UCSD-AML1 (cell line): ENCODE data around the gene METTL9.
A peak's percentile ranks its signal among the peaks of the same experiment; 100 is the strongest.
"Not testable (repeated sequence)": the region's sequence is repeated elsewhere in the genome, so short reads cannot be mapped to it uniquely, and the experiment has no call there.

ENCODE experiments used
- DNase-seq: peaks from one replicate; lab custom pipeline; 2025; ENCODE audit not compliant: unreplicated experiment; lab: John Stamatoyannopoulos, UW

Gene METTL9

DNA sequence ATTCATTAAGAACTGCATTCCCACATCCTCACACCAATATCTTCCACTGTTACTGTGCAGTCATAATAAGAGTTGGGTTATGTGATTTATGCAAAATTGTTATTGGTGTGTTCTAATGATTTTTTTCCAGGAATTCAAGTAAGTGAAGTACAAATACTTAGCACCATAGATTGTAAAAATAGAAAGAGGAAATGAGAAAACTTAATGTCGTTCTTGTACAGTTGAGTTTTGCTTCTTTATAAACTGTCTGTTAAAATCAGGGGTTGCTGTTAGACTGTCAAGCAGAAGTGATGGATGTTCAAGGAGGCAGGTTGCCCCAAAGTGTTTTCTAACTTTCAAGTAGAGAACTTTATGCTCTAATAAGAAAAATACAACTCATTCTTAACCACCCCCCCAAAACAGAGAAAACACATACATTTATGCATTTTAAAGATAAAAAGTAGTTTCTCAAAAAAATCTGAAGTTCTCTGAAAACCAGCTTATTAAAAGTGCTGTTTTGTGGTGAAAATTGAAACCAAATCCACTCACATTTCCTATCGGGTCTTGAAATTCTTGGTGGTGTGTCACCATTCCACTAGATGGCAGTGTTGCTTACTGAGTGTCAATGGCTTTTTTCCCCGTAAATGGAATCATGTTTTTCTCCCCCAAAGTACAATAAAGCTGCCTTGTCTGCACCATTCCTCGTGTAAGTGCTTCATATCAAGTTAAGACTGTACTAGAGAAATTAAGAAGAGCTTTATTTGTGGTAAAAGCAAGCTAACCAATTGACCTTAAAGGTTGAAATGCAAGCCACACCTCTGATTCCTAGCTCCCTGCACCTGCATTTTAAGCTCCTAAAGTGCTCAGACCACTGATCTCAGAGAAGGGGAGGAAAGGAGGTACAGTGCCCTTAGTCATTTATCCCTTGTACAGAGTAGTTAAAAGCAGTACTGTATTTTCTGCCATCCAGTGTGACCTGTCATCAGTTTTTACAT lies 57.7 kb downstream of the METTL9 start:
- no peak for DNase-seq

DNA sequence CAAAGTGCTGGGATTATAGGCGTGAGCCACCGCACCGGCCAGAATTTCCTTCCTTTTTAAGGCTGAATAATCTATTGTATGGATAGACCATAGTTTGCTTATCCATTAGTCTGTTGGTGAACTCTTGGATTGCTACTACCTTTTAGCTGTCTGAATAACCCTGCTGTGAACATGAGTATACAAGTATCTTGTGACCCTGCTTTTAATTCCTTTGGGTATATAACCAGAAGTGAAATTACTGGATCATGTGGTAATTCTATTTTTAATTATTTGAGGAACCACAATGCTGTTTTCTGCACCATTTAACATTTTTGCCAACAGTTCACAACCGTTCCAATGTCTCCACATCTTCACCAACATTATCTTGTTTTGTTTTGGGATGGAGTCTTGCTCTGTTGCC lies 59.7 kb downstream of the METTL9 start:
- DNase-seq, result no peak

GRCh38 chr16:21663889-21664647 lies 64.7 kb downstream of the METTL9 start, which contains the start of gene OTOA:
Gene OTOA (plus strand): TSS chr16:21663968. CDS start chr16:21678515, 14,547 bp downstream.
- no peak for DNase-seq

DNA sequence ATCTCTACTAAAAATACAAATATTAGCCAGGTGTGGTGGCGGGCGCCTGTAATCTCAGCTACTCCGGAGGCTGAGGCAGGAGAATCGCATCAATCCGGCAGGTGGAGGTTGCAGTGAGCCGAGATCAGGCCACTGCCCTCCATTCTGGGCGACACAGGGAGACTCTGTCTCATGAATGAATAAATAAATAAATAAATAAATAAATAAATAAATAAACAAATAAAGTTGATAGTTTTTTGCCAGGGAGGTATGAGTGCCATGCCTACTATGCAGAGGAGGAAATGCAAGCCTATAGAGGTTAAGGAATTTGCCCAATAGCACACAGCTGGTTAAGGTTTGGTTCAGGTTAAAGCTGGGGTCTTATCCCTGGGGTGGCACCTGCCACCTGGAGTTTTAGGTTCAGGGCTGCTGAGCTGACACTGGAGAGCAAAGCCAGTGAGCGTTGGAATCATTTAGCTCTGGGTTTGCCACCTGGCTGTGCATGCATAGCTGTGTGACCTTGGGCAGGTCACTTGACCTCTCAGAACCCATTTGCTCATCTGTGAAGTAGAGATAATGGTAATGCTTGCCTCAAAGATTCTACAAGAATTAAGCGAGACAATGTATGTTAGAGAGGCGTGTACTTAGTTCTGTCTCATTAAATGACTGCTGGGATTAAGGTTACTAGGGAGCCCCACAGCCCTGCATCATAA lies 65.6 kb downstream of the METTL9 start:
- no peak for DNase-seq

DNA sequence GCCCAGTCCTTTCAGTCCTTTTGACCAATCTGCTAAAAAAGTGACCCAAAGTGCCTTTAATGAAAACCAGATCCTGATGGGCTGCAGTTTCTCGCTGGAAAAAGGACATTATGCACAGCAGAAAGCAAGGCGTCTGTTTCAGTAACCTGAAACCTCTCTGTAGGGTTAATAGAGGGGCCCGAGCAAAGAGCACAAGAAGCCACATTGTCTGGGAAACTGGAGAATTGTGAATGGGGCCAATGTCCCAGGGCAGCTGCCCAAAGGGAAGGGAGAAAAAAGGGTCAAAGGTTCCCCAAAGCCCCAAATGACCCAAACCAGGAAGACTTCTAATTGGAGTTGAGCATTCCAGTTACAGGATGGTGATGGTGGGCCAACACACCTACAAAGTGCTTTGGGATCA lies 67.4 kb downstream of the METTL9 start:
- DNase-seq, result no peak

GRCh38 chr16:21667575-21667974 lies 68.2 kb downstream of the METTL9 start:
- DNase-seq, result no peak

GRCh38 chr16:21673469-21673868 lies 74.1 kb downstream of the METTL9 start:
- no peak for DNase-seq

GRCh38 chr16:21674456-21674855 lies 75.1 kb downstream of the METTL9 start:
- DNase-seq, result not testable (repeated sequence)

DNA sequence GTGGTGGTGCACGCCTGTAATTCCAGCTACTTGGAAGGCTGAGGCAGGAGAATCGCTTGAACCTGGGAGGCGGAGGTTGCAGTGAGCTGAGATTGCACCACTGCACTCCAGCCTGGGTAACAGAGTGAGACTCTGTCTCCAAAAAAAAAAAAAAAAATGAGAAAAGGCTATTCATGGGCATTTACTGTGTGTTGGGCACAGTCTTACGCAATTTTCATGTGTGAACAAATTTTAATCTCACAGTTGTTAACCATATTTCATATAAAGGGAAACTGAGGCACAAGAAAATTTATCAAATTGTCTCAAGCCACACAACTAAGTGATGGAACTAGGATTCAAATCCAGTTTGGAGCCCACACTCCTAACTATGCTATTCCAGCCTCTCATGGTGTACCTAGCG lies 81.3 kb downstream of the METTL9 start:
- DNase-seq, result not testable (repeated sequence)

- DNase-seq, result no peak
These were observed 83.8 kb downstream of the METTL9 start for GRCh38 chr16:21683184-21683583.

DNA sequence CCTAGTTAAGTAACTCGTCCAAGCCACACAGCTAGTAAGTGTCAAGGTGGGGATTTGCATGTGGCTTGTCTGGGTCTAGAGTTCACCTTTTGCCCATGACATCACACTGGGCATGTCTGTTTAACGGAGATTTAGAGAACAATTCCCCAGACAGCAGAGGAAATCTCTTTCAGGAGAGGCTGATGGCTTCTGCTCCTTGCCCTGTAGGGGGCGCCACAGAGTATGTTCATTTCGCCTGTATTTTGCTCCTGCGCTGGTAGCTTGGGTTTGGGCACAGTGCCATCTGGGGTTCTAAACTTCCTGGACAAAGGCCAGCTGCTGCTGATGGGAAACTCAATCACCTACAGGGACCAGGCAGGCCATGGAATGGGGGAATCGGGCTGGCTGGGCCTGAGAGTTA lies 84.8 kb downstream of the METTL9 start:
- peak; percentile 17 for DNase-seq

- DNase-seq, result no peak
These were observed 85.7 kb downstream of the METTL9 start for GRCh38 chr16:21685034-21685455.

DNA sequence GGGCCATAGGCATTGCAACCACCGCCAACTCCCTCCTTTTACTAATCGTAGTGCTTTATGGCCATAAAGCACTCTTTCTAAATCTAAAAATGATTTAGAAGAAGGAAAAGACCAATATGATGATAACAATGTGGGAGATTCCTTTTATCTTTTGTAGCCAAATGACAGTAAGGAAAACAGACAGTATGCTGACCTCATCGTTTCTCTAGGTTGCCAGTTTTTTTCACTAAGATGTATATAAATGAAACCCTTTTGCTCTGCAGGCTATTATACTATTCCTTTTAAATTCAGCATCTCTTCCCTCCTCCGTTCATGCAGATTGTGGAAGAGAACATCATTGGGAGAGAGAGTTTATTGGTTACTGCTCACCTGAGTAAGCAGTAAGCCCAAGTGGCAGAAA lies 89.7 kb downstream of the METTL9 start:
- no peak for DNase-seq

DNA sequence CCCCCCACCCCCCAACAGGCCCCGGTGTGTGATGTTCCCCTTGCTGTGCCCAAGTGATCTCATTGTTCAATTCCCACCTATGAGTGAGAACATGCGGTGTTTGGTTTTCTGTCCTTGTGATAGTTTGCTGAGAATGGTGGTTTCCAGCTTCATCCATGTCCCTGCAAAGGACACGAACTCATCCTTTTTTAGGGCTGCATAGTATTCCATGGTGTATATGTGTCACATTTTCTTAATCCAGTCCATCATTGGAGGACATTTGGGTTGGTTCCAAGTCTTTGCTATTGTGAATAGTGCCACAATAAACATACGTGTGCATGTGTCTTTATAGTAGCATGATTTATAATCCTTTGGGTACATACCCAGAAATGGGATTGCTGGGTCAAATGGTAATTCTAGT lies 91.6 kb downstream of the METTL9 start:
- not testable (repeated sequence) for DNase-seq

DNA sequence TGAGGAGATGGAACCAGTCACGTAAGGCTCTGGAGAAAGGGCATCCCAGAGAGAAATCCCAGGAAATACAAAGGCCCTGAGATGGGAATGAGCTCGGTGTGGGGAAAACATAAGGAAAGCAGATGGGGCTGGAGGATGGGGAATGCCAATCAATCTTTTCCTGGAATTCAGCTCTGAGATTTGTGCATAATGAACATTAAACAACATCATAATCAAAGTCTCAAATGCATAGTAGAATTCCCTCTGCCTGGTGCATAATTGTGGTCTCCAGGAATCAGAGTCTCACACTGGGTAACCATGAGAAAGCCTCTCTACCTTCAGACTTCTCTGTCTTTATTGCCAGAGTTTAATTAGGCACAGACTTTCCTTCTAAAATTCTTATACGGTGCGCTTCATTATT lies 95.2 kb downstream of the METTL9 start:
- no peak for DNase-seq

DNA sequence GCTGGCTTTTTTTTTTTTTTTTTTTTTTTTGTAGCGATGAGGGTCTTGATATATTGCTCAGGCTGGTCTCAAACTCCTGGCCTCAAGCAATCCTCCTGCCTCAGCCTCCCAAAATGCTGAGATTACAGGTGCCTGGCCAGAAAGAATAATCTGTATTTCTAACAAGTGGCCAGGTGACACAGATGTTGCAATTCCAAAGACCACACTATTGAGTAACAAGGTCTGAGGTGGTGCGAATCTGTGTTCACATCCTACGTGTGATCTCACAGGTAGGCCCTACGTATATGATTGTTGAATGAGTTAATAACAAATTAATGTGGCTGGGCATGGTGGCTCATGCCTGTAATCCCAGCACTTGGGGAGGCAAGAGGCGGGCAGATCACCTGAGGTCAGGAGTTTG lies 97.7 kb downstream of the METTL9 start:
- DNase-seq, result no peak

- DNase-seq, result no peak
These were observed 99.0 kb downstream of the METTL9 start for GRCh38 chr16:21698169-21699032.

GRCh38 chr16:21701271-21701670 lies 101.9 kb downstream of the METTL9 start:
- no peak for DNase-seq

DNA sequence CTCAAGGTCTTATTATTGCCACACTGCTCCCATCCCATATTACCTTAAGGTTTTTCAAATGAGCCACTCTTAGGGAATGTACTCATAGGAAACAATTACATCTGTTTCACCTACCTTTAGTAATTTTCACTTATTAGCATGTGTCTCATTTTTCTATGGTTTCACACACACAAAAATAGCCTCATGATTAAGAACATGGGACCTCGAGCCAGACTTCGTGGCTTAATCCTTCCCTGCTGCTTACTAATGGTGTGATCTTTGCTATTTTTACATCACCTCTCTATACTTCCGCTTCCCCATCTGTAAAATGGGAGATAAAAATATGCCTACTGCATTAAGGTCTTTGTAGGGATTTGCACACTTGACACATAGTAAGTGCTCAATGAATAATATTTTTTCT lies 102.9 kb downstream of the METTL9 start:
- no peak for DNase-seq

DNA sequence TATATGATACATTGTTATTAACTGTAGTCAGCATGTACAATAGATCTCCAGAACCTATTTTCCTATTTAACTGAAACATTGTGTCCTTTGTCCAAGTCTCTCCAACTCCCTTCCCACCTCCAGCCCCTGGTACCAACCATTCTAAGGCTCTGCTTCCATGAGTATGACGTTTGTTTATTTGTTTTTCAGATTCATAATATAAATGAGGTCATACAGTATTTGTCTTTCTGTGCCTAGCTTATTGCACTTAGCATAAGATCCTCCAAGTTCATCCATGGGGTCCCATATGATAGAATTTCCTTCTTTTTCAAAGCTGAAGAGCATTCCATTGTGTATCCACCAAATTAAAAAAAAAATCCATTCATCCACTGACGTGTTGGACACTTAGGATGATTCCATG lies 103.8 kb downstream of the METTL9 start:
- DNase-seq, result no peak
